Head of caudate nucleus (tissue), 42 donors: ENCODE results near the gene NFIA.

Experiments
- DNase-seq, 42 donors: peaks; one replicate each; pipeline versions ENCODE4 v3.0.0 to v3.0.0-alpha.2; 2020 to 2021; ENCODE audit warnings: mixed read lengths in 7 of 42
- intact Hi-C: fragments of 100-400 bp; cut with DNase I; formaldehyde crosslinking; loops from one replicate; pipeline ENCODE4 v1.15.0; 2022

NFIA gene

GRCh38 chr1:61082311-61083012, at the start of gene NFIA:
Gene NFIA, plus strand, starts transcription at chr1:61082561.
- DNase-seq, result peak in 40 of 42 donors; percentile 21 to 82 (median 60)

GRCh38 chr1:61035880-61036279, 46.5 kb upstream of the NFIA start:
- DNase-seq, result no peak
- intact Hi-C loops, result no loop called here

More at GRCh38 chr1:61082311-61083012, at the start of gene NFIA:
- intact Hi-C loops, result loop anchor here (2.0 to 10.0 kb wide), 3 partner anchors 32 to 192 kb away; no protein-coding TSS in a partner anchor

GRCh38 chr1:61042466-61043009, 39.8 kb upstream of the NFIA start:
- intact Hi-C loops, result loop anchor here (5.0 to 10.0 kb wide), 4 partner anchors 70 to 1068 kb away; no protein-coding TSS in a partner anchor
- DNase-seq, result no peak

GRCh38 chr1:61043010-61043820, 39.1 kb upstream of the NFIA start:
- peak; percentile 77 to 96 (median 90) for DNase-seq
- intact Hi-C loops, result loop anchor here (5.0 to 10.0 kb wide), 4 partner anchors 71 to 1068 kb away; no protein-coding TSS in a partner anchor

GRCh38 chr1:61046434-61046833, 35.9 kb upstream of the NFIA start:
- no peak for DNase-seq
- intact Hi-C loops, result loop anchor here (5.0 to 10.0 kb wide), 4 partner anchors 598 to 1072 kb away; no protein-coding TSS in a partner anchor

- no peak for DNase-seq
- intact Hi-C loops, result loop anchor here (5.0 to 10.0 kb wide), 4 partner anchors 598 to 1072 kb away; no protein-coding TSS in a partner anchor
Measured at GRCh38 chr1:61047061-61047460, 35.3 kb upstream of the NFIA start.

- intact Hi-C loops, result loop anchor here (2.0 to 10.0 kb wide), 8 partner anchors 33 to 1075 kb away; partner anchors contain the start of gene NFIA
- DNase-seq, result peak; percentile 82 to 98 (median 95)
Measured at GRCh38 chr1:61049850-61050540, 32.4 kb upstream of the NFIA start.

GRCh38 chr1:61050541-61051442, 31.6 kb upstream of the NFIA start:
- intact Hi-C loops, result loop anchor here (2.0 to 5.0 kb wide), 4 partner anchors 32 to 402 kb away; partner anchors contain the start of gene NFIA
- peak in 33 of 42 donors; percentile 8 to 78 (median 47) for DNase-seq

GRCh38 chr1:61051443-61051718, 31.0 kb upstream of the NFIA start:
- intact Hi-C loops, result loop anchor here (2.0 to 5.0 kb wide), 4 partner anchors 31 to 401 kb away; partner anchors contain the start of gene NFIA
- DNase-seq, result no peak

GRCh38 chr1:61051719-61052394, 30.5 kb upstream of the NFIA start:
- intact Hi-C loops, result loop anchor here (2.0 to 5.0 kb wide), 4 partner anchors 31 to 400 kb away; partner anchors contain the start of gene NFIA
- DNase-seq, result peak in 16 of 42 donors; percentile 17 to 62 (median 36)

- peak in 7 of 42 donors; percentile 19 to 52 (median 29) for DNase-seq
- intact Hi-C loops, result loop anchor here (5.0 kb wide), 3 partner anchors 215 to 400 kb away; no protein-coding TSS in a partner anchor
Measured at GRCh38 chr1:61052395-61053225, 29.8 kb upstream of the NFIA start.

GRCh38 chr1:61053226-61053711, 29.1 kb upstream of the NFIA start:
- intact Hi-C loops, result loop anchor here (5.0 kb wide), 3 partner anchors 214 to 399 kb away; no protein-coding TSS in a partner anchor
- peak in 2 of 42 donors; percentile 7 to 36 for DNase-seq

GRCh38 chr1:61053712-61054600, 28.4 kb upstream of the NFIA start:
- intact Hi-C loops, result loop anchor here (5.0 kb wide), 3 partner anchors 213 to 398 kb away; no protein-coding TSS in a partner anchor
- DNase-seq, result peak in 40 of 42 donors; percentile 36 to 85 (median 63)

- intact Hi-C loops, result loop anchor here (5.0 kb wide), 3 partner anchors 213 to 398 kb away; no protein-coding TSS in a partner anchor
- no peak for DNase-seq
Measured at GRCh38 chr1:61054601-61054993, 27.8 kb upstream of the NFIA start.

- DNase-seq, result no peak
- intact Hi-C loops, result no loop called here
Measured at GRCh38 chr1:61055110-61055614, 27.2 kb upstream of the NFIA start.
